SW480 (cell line): ENCODE results near the gene ATP6AP2.

Experiments
- DNase-seq: peaks from one replicate; pipeline ENCODE4 v3.0.0-alpha.2; 2016; ENCODE audit warnings: low spot score

ATP6AP2 gene

DNA sequence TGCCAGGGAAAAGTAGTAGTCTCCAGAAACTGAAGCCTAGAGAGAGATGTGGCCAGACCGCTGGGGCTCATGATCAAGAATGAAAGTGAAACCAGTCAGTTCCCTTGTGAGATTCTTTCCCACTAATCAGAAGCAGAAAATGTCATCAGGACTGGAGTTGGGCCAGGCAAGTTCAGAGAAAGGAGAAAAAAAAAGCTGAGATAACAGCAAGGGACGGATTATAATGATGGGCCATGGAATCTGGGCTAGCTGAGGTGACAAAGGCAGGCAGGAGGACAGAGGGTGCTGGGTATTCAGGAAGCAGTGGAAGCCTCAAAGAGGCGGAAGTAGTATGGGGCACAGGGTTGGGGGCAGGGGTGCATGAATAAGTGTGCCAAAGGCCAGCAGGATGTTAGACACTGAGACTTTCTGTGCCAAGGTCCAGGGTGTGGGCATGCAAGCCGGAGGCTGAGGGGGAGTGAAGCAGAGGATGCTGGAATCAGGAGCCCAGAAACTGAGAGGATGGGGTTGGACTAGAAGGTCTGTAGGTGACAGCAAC is 64.1 kb downstream of the ATP6AP2 start:
- DNase-seq = peak; percentile 39

DNA sequence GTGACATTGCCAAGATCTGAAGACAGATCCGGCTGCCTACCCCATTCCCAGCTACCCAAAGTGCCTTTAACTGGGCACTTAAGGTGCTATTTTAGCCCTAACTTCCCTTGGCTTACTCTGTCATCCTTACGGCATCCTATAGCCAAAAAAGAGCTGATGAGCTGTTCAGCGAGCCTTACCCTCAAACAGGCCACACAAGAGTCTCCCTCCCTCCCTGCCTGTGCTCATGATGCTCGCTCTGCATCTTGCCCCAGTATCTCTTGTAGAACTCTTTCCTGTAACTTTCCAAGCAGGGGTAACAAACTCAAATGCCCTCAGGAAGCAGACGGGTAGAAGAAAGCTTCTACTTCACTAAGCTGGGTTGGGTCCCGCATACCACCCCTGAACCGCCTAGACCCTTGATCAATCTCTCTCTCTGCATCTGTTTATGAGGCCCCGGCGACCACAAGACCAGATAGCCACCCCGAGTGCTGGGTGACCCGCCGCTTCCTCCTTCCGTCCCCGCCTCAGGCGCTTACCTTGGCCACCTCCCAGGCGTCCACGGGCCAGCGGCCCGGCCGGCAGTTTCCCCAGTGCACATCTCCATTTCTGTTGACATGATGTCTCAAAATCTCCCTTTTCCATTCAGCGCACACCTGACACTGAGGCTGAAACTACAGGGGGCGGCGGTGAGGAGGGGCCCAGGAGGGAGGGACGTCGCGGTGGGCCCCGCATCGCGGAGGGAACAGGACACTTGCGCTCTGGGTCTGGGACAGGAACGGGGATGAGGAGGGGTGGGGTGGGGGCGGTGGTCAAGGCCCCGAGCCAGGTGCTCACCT is 65.9 kb downstream of the ATP6AP2 start:
- DNase-seq = peak; percentile 26

DNA sequence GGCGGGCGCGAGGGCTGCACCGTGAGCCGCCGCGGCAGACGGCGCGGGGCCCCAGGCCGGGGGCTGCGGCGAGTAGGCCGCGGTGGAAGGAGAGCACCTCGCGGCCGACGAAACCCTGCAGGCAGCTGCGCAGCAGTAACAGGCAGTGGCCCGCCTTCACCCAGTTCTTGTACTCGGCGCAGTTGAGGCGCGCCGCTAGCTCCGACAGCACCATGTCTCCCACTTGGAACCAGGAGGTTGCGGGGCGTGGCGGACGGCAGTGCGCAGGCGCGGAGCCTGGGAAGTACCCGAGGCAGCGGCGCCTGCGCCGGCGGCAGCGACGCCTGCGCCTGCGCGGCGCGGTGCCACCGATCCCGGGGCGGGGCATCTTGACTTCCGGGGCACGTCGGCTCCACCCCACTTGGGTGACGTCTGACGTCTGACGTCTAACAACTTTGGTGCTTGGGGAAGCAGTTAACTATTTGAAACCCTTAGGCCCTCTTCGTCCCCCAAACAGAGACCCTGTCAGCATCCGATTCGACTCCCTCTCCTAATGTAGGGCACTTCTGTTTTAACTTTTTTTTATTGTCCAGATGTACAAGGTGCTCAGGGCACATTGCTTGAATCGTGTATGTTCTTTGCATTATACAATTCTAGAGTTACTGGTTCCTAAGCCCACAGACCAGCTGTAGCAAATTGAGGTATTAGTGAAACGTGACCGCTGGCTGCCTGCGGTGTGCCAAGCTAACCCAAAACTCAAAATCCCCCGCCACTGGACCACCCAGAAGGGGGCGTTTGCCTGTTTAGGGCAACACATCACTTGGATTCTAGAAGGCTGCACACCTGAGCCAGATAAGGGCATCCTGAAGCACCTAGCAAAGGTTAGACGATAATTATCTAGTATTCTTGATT is 66.8 kb downstream of the ATP6AP2 start, which contains the start of gene CXorf38:
TSS of gene CXorf38 (minus strand) at position 255 of the 891 bp plus-strand sequence. CDS start at position 214, 41 bp downstream.
- peak; percentile 84 for DNase-seq

DNA sequence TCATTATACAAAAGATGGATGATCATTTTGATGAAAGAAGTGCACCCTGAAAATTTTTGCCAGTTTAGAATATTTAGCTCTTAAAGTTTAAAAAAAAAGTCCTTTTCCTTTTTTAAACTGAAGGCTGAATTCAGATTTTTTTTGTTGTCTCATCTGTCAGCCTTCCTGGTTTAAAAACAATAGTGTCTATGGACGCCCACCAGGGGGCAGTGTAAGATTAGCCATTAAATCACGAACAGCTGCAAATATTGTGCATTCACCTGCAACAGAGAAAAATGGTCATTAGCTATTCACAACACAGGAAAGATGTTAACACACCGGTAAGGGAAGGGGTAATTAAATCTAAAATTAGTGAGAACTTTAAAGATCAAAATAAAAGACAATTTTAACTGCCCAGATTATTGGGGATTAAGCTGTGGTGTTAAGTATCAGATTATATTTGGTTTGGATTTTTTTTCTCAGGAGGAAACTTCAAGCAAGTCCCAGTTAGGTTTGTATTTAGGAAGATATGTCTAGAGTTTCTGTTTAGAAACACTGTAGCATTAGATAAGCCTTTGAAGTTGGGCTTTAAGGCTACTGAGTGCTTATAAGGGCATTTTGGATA is 71.0 kb downstream of the ATP6AP2 start:
- peak; percentile 59 for DNase-seq

DNA sequence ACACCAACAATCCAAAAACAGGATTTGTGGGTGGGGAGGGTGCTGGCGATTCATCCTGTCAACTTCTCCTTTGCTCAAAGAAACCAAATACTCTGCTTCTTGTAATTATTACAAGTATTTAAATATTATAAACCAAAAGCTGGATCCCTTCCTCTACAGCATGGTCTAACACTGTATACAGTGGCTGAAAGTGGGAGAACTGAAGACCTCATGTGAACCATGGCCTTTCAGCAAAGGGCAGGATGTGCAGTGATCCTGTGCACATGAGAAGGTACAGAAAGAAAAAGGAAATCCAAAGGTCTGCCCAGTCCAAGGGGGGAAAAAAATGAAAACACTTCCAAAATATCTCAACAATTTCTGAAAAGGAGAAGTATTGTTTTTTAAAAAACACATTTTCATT is 71.9 kb downstream of the ATP6AP2 start:
- no peak for DNase-seq

DNA sequence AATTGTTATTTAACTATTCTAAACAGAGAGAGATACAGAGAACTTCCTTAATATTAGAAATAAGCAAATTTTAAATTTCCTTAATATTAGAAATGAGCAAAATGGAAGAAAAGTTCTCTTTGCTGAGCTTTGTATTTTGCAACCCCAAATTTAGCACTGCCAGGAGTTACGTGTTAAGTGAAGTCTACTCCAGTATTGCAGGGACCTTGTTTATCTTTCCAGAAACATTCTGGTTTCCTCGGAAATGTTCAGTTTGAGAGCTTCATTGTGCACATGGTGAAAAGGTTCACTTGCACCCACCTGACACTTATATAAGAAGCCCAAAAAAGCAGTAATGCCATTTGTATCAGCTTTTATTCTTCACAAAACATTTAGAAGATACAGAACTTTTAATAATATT is 72.8 kb downstream of the ATP6AP2 start:
- no peak for DNase-seq
